AG10803 (cell line): Measurements from ENCODE around the gene GNAT2.
A peak's percentile ranks its signal among the peaks of the same experiment; 100 is the strongest.

Experiments used
- DNase-seq: peaks from one replicate; pipeline ENCODE4 v3.0.0; 2010; ENCODE audit warnings: low read depth
- H3K4me3 ChIP-seq: 2 replicates; pipeline ENCODE4 v1.5.1; 2011; ENCODE audit warnings: mild to moderate bottlenecking, low read length, control low read depth
- CTCF ChIP-seq: conservative IDR thresholded peaks from 2 replicates; pipeline ENCODE4 v1.5.1; 2011; ENCODE audit warnings: mild to moderate bottlenecking, low read length, control low read depth, inconsistent platforms

The GNAT2 gene

GRCh38 chr1:109652402-109652801 lies 33.0 kb upstream of the GNAT2 start:
- no peak overlapping the region for H3K4me3 ChIP-seq
- no peak for TF ChIP-seq CTCF
- no peak for DNase-seq

- no peak for TF ChIP-seq CTCF
- no peak for DNase-seq
- no peak overlapping the region for H3K4me3 ChIP-seq
Observed at GRCh38 chr1:109650609-109651008, 31.2 kb upstream of the GNAT2 start.

GRCh38 chr1:109649491-109649914 lies 30.1 kb upstream of the GNAT2 start:
- H3K4me3 ChIP-seq, result peak overlapping the region; percentile 51
- peak; percentile 75 for DNase-seq
- peak; percentile 67 for TF ChIP-seq CTCF

- TF ChIP-seq CTCF, result no peak
- no peak overlapping the region for H3K4me3 ChIP-seq
- DNase-seq, result no peak
Observed at GRCh38 chr1:109644670-109645069, 25.3 kb upstream of the GNAT2 start.

GRCh38 chr1:109643385-109644230 lies 24.2 kb upstream of the GNAT2 start:
- peak; percentile 56 for DNase-seq
- peak; percentile 79 for TF ChIP-seq CTCF
- no peak overlapping the region for H3K4me3 ChIP-seq

- H3K4me3 ChIP-seq, result no peak overlapping the region
- DNase-seq, result peak; percentile 42
- no peak for TF ChIP-seq CTCF
Observed at GRCh38 chr1:109642626-109643025, 23.2 kb upstream of the GNAT2 start.

GRCh38 chr1:109641861-109642260 lies 22.4 kb upstream of the GNAT2 start:
- no peak for TF ChIP-seq CTCF
- DNase-seq, result no peak

More at GRCh38 chr1:109641861-109642260, 22.4 kb upstream of the GNAT2 start:
- H3K4me3 ChIP-seq, result no peak overlapping the region
